B cell (primary cell): ENCODE measurements around the gene PCSK1. TPM values are rescaled to one million over a fixed set of nuclear protein-coding genes. Genes with fewer than 3 reads are reported as not detected.

Source experiments
- ATAC-seq: fragments of 200-7000 bp; cut with Tn5 transposase; one replicate; pipeline ENCODE4 v1.10.0; 2021; ENCODE audit warnings: low read depth, mild to moderate bottlenecking, moderate number of reproducible peaks, moderate library complexity
- CTCF ChIA-PET: fragments of 350-600 bp; sonication (Branson Sonifier 250); formaldehyde crosslinking; loops from one replicate; lab custom pipeline; 2021; ENCODE audit warnings: antibody characterized with exemption, inconsistent platforms; lab: Charles Lee
- POLR2A ChIA-PET: fragments of 350-600 bp; sonication (Branson Sonifier 250); formaldehyde crosslinking; loops from one replicate; lab custom pipeline; 2021; ENCODE audit warnings: antibody characterized with exemption; lab: Charles Lee
- DNase-seq: peaks from one replicate; pipeline ENCODE4 v3.0.0; 2013
- H2AFZ ChIP-seq: 2 replicates; pipeline ENCODE4 v1.6.1; 2012; ENCODE audit warnings: mild to moderate bottlenecking, low read depth, low read length; ENCODE audit not compliant: insufficient read depth, poor library complexity, severe bottlenecking
- H3K27ac ChIP-seq, 2 donors: 1 replicate in 1 of 2; 2 replicates in 1 of 2; pipeline ENCODE4 v1.5.1; 2012 to 2013; ENCODE audit warnings: low read length in 2 of 2, mild to moderate bottlenecking in 2 of 2, moderate library complexity in 1 of 2
- H3K27me3 ChIP-seq, 4 experiments: fragments of 200-600 bp in 1 of 4; sonication (generic) in 1 of 4; replicated peaks in 1 of 4; 1 replicate in 2 of 4; 2 replicates in 2 of 4; pipeline versions ENCODE4 v1.6.1 to v1.7.0; 2013 to 2016; ENCODE audit warnings: low read length in 3 of 4, mild to moderate bottlenecking in 2 of 4, mixed read lengths in 1 of 4, moderate library complexity in 1 of 4; ENCODE audit not compliant: insufficient read depth in 4 of 4, control insufficient read depth in 3 of 4; ENCODE audit errors: control extremely low read depth in 1 of 4
- H3K36me3 ChIP-seq, 2 experiments: replicated peaks in 1 of 2; 1 replicate in 1 of 2; 2 replicates in 1 of 2; pipeline versions ENCODE4 v1.6.1 to v1.7.1; 2013; ENCODE audit warnings: low read length in 1 of 2; ENCODE audit not compliant: insufficient read depth in 2 of 2, control insufficient read depth in 1 of 2; ENCODE audit errors: control extremely low read depth in 1 of 2, extremely low read depth in 1 of 2
- H3K4me1 ChIP-seq, 2 donors: fragments of 200-600 bp in 1 of 2; sonication (generic) in 1 of 2; 1 replicate in 1 of 2; 2 replicates in 1 of 2; pipeline versions ENCODE4 v1.5.1 to v1.6.1; 2013 to 2017; ENCODE audit warnings: low read length in 2 of 2; ENCODE audit not compliant: control insufficient read depth in 2 of 2, insufficient read depth in 2 of 2
- H3K4me2 ChIP-seq: replicated peaks from 2 replicates; pipeline ENCODE3; 2012; ENCODE audit warnings: mild to moderate bottlenecking, low read depth, low read length; ENCODE audit not compliant: poor library complexity, severe bottlenecking
- H3K4me3 ChIP-seq, 5 experiments: fragments of 200-600 bp in 1 of 5; sonication (generic) in 1 of 5; 1 replicate in 3 of 5; 2 replicates in 2 of 5; pipeline versions ENCODE4 v1.5.1 to v1.7.0; 2011 to 2016; ENCODE audit warnings: low read length in 4 of 5, mild to moderate bottlenecking in 4 of 5, low read depth in 2 of 5, control low read depth in 1 of 5, moderate library complexity in 1 of 5; ENCODE audit not compliant: insufficient read depth in 1 of 5; ENCODE audit errors: control extremely low read depth in 1 of 5, extremely low read depth in 1 of 5
- H3K79me2 ChIP-seq: fragments of 200-600 bp; sonication (generic); one replicate; pipeline ENCODE4 v1.6.0; 2016; ENCODE audit warnings: low read length; ENCODE audit not compliant: control insufficient read depth, insufficient read depth
- H3K9ac ChIP-seq: fragments of 200-600 bp; sonication (generic); 2 replicates; pipeline ENCODE4 v1.6.1; 2017; ENCODE audit warnings: mild to moderate bottlenecking, low read length, moderate library complexity
- H3K9me3 ChIP-seq, 3 donors: one replicate each; pipeline versions ENCODE4 v1.6.1 to v1.7.1; 2013; ENCODE audit warnings: low read length in 2 of 3; ENCODE audit not compliant: control insufficient read depth in 2 of 3, insufficient read depth in 1 of 3; ENCODE audit errors: control extremely low read depth in 1 of 3
- H4K20me1 ChIP-seq: 2 replicates; pipeline ENCODE4 v1.6.0; 2012; ENCODE audit warnings: mild to moderate bottlenecking, low read length; ENCODE audit not compliant: insufficient read depth, control insufficient read depth, poor library complexity, severe bottlenecking
- H3K27ac Mint-ChIP-seq: one replicate; pipeline ENCODE4 v1.8.0; 2021; ENCODE audit warnings: mixed read lengths
- H3K27me3 Mint-ChIP-seq: one replicate; pipeline ENCODE4 v1.8.0; 2021; ENCODE audit warnings: mixed read lengths
- H3K4me1 Mint-ChIP-seq: one replicate; pipeline ENCODE4 v1.8.0; 2021; ENCODE audit warnings: mixed read lengths
- H3K4me3 Mint-ChIP-seq: one replicate; pipeline ENCODE4 v1.8.0; 2021; ENCODE audit warnings: mixed read lengths
- H3K9me3 Mint-ChIP-seq: one replicate; pipeline ENCODE4 v1.8.0; 2022; ENCODE audit warnings: mixed read lengths; ENCODE audit not compliant: insufficient read depth
- CTCF ChIP-seq: fragments of 200-600 bp; IDR thresholded peaks from one replicate; pipeline ENCODE4 v1.8.0; 2022; ENCODE audit warnings: antibody characterized with exemption, mild to moderate bottlenecking
- EZH2 ChIP-seq: IDR thresholded peaks from 2 replicates; pipeline ENCODE4 v1.6.1; 2012; ENCODE audit warnings: borderline replicate concordance, low read depth, mild to moderate bottlenecking, moderate library complexity, low read length; ENCODE audit not compliant: insufficient read depth, poor library complexity, severe bottlenecking
- WGBS: methylation state at CpG from one replicate; pipeline ENCODE4 v1.1.5; 2013; ENCODE audit warnings: missing lambda C conversion rate; ENCODE audit not compliant: insufficient coverage; 5-methylcytosine and 5-hydroxymethylcytosine counted together
- intact Hi-C: fragments of 100-400 bp; cut with micrococcal nuclease; formaldehyde crosslinking; loops from one replicate; pipeline ENCODE4 v1.10.0; 2022
- polyA plus RNA-seq: library from polyadenylated mRNA; depleted of rRNA; stranded (reverse); fragments of >200 nt; gene quantifications from 2 replicates; pipeline ENCODE4 v1.2.3, GENCODE V29; 2012
- total RNA-seq, 2 donors: library from RNA; stranded (reverse); fragments of 120-200 nt in 1 of 2; gene quantifications; 1 replicate in 1 of 2; 2 replicates in 1 of 2; pipeline versions ENCODE4 v1.2.3 to v1.2.4, GENCODE V29; 2013 to 2022

Gene PCSK1
- total and polyA plus RNA-seq, 2 donors (not counting 1 experiment from before 2014, with no cell fraction given): not detected

- CTCF ChIA-PET: no interaction called here
- ATAC-seq: no peak
Observed at GRCh38 chr5:96379896-96380295, 53.2 kb downstream of the PCSK1 start.

GRCh38 chr5:96377597-96377996, 55.5 kb downstream of the PCSK1 start:
- Histone ChIP-seq H3K9ac (no peak overlapping the region), H3K36me3 (no peaks in the 10 kb centered on the region), H3K4me3 (no peak overlapping the region), H2AFZ (no peak overlapping the region), H3K4me2 (no peak overlapping the region), H4K20me1 (no peaks in the 10 kb centered on the region), H3K9me3 (no peaks in the 10 kb centered on the region), H3K4me1 (no peaks in the 10 kb centered on the region), H3K79me2 (no peaks in the 10 kb centered on the region), H3K27me3 (peaks cover 0 to 5% (median 0%) of the 10 kb centered on the region in 4 experiments), H3K27ac (no peak overlapping the region)
- H3K4me1 Mint-ChIP-seq: no peaks in the 10 kb centered on the region
- H3K4me3 Mint-ChIP-seq: no peak overlapping the region
- ChIA-PET POLR2A (no interaction called here), CTCF (no interaction called here)
- no peak for TF ChIP-seq CTCF
- TF ChIP-seq EZH2: no peak
- ATAC-seq: no peak
- intact Hi-C loops: no loop called here
- H3K9me3 Mint-ChIP-seq: no peaks in the 10 kb centered on the region
- H3K27me3 Mint-ChIP-seq: peaks cover 22% of the 10 kb centered on the region
- H3K27ac Mint-ChIP-seq: no peak overlapping the region
- DNase-seq: no peak

More at GRCh38 chr5:96379896-96380295, 53.2 kb downstream of the PCSK1 start:
- DNase-seq: no peak
- H3K27me3 Mint-ChIP-seq: peaks cover 12% of the 10 kb centered on the region
- Histone ChIP-seq H3K9me3 (no peaks in the 10 kb centered on the region), H2AFZ (no peak overlapping the region), H3K79me2 (no peaks in the 10 kb centered on the region), H3K27me3 (no peaks in the 10 kb centered on the region), H3K36me3 (no peaks in the 10 kb centered on the region), H3K4me2 (no peak overlapping the region), H3K9ac (no peak overlapping the region), H3K4me3 (no peak overlapping the region), H3K27ac (no peak overlapping the region), H4K20me1 (no peaks in the 10 kb centered on the region), H3K4me1 (no peaks in the 10 kb centered on the region)
- H3K27ac Mint-ChIP-seq: no peak overlapping the region
- TF ChIP-seq EZH2 (no peak), CTCF (no peak)
- no peaks in the 10 kb centered on the region for H3K9me3 Mint-ChIP-seq
- no peaks in the 10 kb centered on the region for H3K4me1 Mint-ChIP-seq
- intact Hi-C loops: no loop called here
- POLR2A ChIA-PET: no interaction called here
- no peak overlapping the region for H3K4me3 Mint-ChIP-seq
- WGBS: no CpG with 5 or more reads among the region's 5 CpGs
